GM12864 (cell line): ENCODE results near the gene AKR1C3.

Experiments used
- DNase-seq: peaks from one replicate; pipeline ENCODE4 v3.0.0-alpha.2; 2011; ENCODE audit warnings: low read depth
- H3K4me3 ChIP-seq: 2 replicates; pipeline ENCODE4 v1.5.1; 2011; ENCODE audit warnings: mild to moderate bottlenecking, low read depth, low read length, control low read depth
- CTCF ChIP-seq: IDR thresholded peaks from 2 replicates; pipeline ENCODE4 v1.5.1; 2011; ENCODE audit warnings: low read depth, mild to moderate bottlenecking, moderate library complexity, low read length, control low read depth, inconsistent platforms; ENCODE audit errors: missing control alignments

The AKR1C3 gene

GRCh38 chr10:5143137-5143536, 48.9 kb downstream of the AKR1C3 start:
- TF ChIP-seq CTCF = no peak
- no peak overlapping the region for H3K4me3 ChIP-seq
- DNase-seq = no peak

- no peak overlapping the region for H3K4me3 ChIP-seq
- TF ChIP-seq CTCF = no peak
- no peak for DNase-seq
These were observed 52.7 kb downstream of the AKR1C3 start for GRCh38 chr10:5146920-5147254.

GRCh38 chr10:5147255-5147980, 53.2 kb downstream of the AKR1C3 start:
- H3K4me3 ChIP-seq = no peak overlapping the region
- DNase-seq = no peak
- no peak for TF ChIP-seq CTCF

- DNase-seq = no peak
- no peak overlapping the region for H3K4me3 ChIP-seq
- no peak for TF ChIP-seq CTCF
These were observed 53.9 kb downstream of the AKR1C3 start for GRCh38 chr10:5147981-5148677.

- no peak for DNase-seq
- no peak overlapping the region for H3K4me3 ChIP-seq
- TF ChIP-seq CTCF = no peak
These were observed 54.4 kb downstream of the AKR1C3 start for GRCh38 chr10:5148678-5149032.

- no peak for TF ChIP-seq CTCF
- DNase-seq = no peak
- H3K4me3 ChIP-seq = no peak overlapping the region
These were observed 56.9 kb downstream of the AKR1C3 start for GRCh38 chr10:5151076-5151475.

- DNase-seq = no peak
- no peak for TF ChIP-seq CTCF
- H3K4me3 ChIP-seq = no peak overlapping the region
These were observed 61.7 kb downstream of the AKR1C3 start for GRCh38 chr10:5155951-5156350.
